Pancreas (tissue), 10 donors: ENCODE measurements around the gene OR6Q1. TPM values are rescaled to one million over a fixed set of nuclear protein-coding genes. Genes with fewer than 3 reads are reported as not detected.

ENCODE experiments used
- ATAC-seq, 4 donors: fragments of 200-7000 bp; cut with Tn5 transposase; one replicate each; pipeline versions ENCODE4 v1.8.0 to v1.9.1; 2020; ENCODE audit warnings: mild to moderate bottlenecking in 4 of 4, moderate library complexity in 4 of 4
- DNase-seq, 6 donors: peaks; one replicate each; pipeline ENCODE4 v3.0.0-alpha.2; 2020
- FAIRE-seq: peaks from 2 replicates; lab custom pipeline; 2012; peaks lifted over from hg19 to GRCh38; lab: Jason Lieb, UNC
- H3K27ac ChIP-seq, 4 donors: fragments of 200-600 bp; sonication (generic); 1 replicate in 3 of 4; 2 replicates in 1 of 4; pipeline versions ENCODE4 v1.5.0 to v1.8.0; 2020
- H3K27me3 ChIP-seq, 4 donors: fragments of 200-600 bp; one replicate each; pipeline ENCODE4 v1.8.0; 2021
- H3K36me3 ChIP-seq, 3 donors: fragments of 200-600 bp; sonication (generic) in 1 of 3; one replicate each; pipeline versions ENCODE4 v1.5.0 to v1.8.0; 2020 to 2021
- H3K4me1 ChIP-seq, 3 donors: fragments of 200-600 bp; one replicate each; pipeline ENCODE4 v1.8.0; 2021
- H3K4me3 ChIP-seq, 4 donors: fragments of 200-600 bp; sonication (generic) in 2 of 4; one replicate each; pipeline versions ENCODE4 v1.5.0 to v1.8.0; 2020 to 2021
- H3K9me3 ChIP-seq, 4 donors: fragments of 200-600 bp; one replicate each; pipeline ENCODE4 v1.8.0; 2021
- CTCF ChIP-seq, 4 donors: fragments of 200-600 bp; sonication (generic) in 3 of 4; IDR thresholded peaks; one replicate each; pipeline versions ENCODE4 v1.5.0 to v1.8.0; 2021; ENCODE audit warnings: antibody characterized with exemption in 4 of 4
- WGBS, 2 donors: extraction: QIAGEN DNeasy Blood & Tissue Kit; methylation state at CpG; one replicate each; pipeline ENCODE4 v1.1.7; 2013; 5-methylcytosine and 5-hydroxymethylcytosine counted together
- intact Hi-C, 3 donors: fragments of 100-400 bp; cut with DNase I; formaldehyde crosslinking; loops; one replicate each; pipeline versions ENCODE4 v1.11.1 to v1.14.2; 2022
- polyA plus RNA-seq, 2 donors: library from polyadenylated mRNA; stranded (reverse); fragments of 200-250 nt; gene quantifications; one replicate each; pipeline ENCODE4 v1.2.3, GENCODE V29; 2013
- total RNA-seq, 6 donors: library from RNA; stranded (reverse); fragmentation: NEBNext Ultra II Directional in 4 of 6; extraction: Animal tissue kit (Norgen Biotek cat#: 25700) in 4 of 6; gene quantifications; one replicate each; pipeline versions ENCODE4 v1.2.1 to v1.2.4, GENCODE V29; 2021 to 2023
- donor health status: healthy with polysubstance abuse.
- donor health status: DM: no; HTN: no; CAD: no; lungs with moderate emphysema.
- donor health status: DM: no; HTN: no; CAD: no.
- donor health status: control.
- donor health status: control.
- donor health status: Bipolar disorder and iron deficiency.
- donor health status: DM: yes; HTN: yes; CAD: no.
- donor health status: DM: no; HTN: no; CAD: no.
- donor health status: DM: no; HTN: no; CAD: no.
- donor health status: DM: yes; HTN: yes; CAD: no.

Gene OR6Q1
- total and polyA plus RNA-seq, 8 donors, result not detected

GRCh38 chr11:58011771-58012170, 19.0 kb upstream of the OR6Q1 start:
- H3K4me1 ChIP-seq, result no peaks in the 10 kb centered on the region
- intact Hi-C loops, result no loop called here
- ATAC-seq (no peak), FAIRE-seq (no peak), DNase-seq (no peak)
- no peak overlapping the region for H3K27ac ChIP-seq
- H3K27me3 ChIP-seq, result no peaks in the 10 kb centered on the region
- 49 to 61% methylated on average over 6 of the region's 6 CpGs for WGBS, 2 donors
- no peaks in the 10 kb centered on the region for H3K36me3 ChIP-seq
- H3K4me3 ChIP-seq, result no peak overlapping the region
- no peaks in the 10 kb centered on the region for H3K9me3 ChIP-seq
- TF ChIP-seq CTCF (IDR thresholded peaks at IDR 0.05), result no peak

GRCh38 chr11:58023435-58023931, 7.3 kb upstream of the OR6Q1 start, which contains the start of gene OR9Q1:
Gene OR9Q1, plus strand, starts transcription at chr11:58023881. Its CDS starts 155,564 bp downstream, at chr11:58179445.
- no peaks in the 10 kb centered on the region for H3K4me1 ChIP-seq
- ATAC-seq (no peak), DNase-seq (no peak), FAIRE-seq (no peak)
- H3K36me3 ChIP-seq, result no peaks in the 10 kb centered on the region
- no peak for TF ChIP-seq CTCF (IDR thresholded peaks at IDR 0.05)
- intact Hi-C loops, result no loop called here
- no peaks in the 10 kb centered on the region for H3K27me3 ChIP-seq
- H3K4me3 ChIP-seq, result no peak within 1 kb of the TSS
- H3K27ac ChIP-seq, result peak within 1 kb of the TSS in 2 of 4 donors; percentile 58 to 69
- H3K9me3 ChIP-seq, result no peaks in the 10 kb centered on the region
- WGBS, 2 donors, result 75% methylated on average over 5 of the region's 5 CpGs

GRCh38 chr11:58024601-58025091, 6.1 kb upstream of the OR6Q1 start:
- 19 to 24% methylated on average over 8 of the region's 8 CpGs for WGBS, 2 donors

GRCh38 chr11:58027341-58027740, 3.4 kb upstream of the OR6Q1 start:
- no peak for TF ChIP-seq CTCF (IDR thresholded peaks at IDR 0.05)
- WGBS, 2 donors, result 63 to 73% methylated on average over 4 of the region's 4 CpGs
- FAIRE-seq, result no peak
- Histone ChIP-seq H3K27ac (peak overlapping the region in 1 of 4 donors; percentile 53), H3K36me3 (no peaks in the 10 kb centered on the region), H3K27me3 (no peaks in the 10 kb centered on the region), H3K4me3 (no peak overlapping the region), H3K9me3 (no peaks in the 10 kb centered on the region), H3K4me1 (peaks cover 0 to 5% (median 0%) of the 10 kb centered on the region in 3 donors)
- DNase-seq, result no peak
- intact Hi-C loops, result no loop called here
- no peak for ATAC-seq

More at GRCh38 chr11:58024601-58025091, 6.1 kb upstream of the OR6Q1 start:
- no peak for FAIRE-seq
- intact Hi-C loops, result no loop called here
- H3K27me3 ChIP-seq, result no peaks in the 10 kb centered on the region
- no peak for TF ChIP-seq CTCF (IDR thresholded peaks at IDR 0.05)
- H3K4me3 ChIP-seq, result no peak overlapping the region
- no peaks in the 10 kb centered on the region for H3K9me3 ChIP-seq
- peak; percentile 48 to 71 (median 57) for DNase-seq
- H3K4me1 ChIP-seq, result peaks cover 0 to 5% (median 0%) of the 10 kb centered on the region in 3 donors
- peak overlapping the region in 2 of 4 donors; percentile 58 to 69 for H3K27ac ChIP-seq
- ATAC-seq, result peak; percentile 61 to 85 (median 82)
- H3K36me3 ChIP-seq, result no peaks in the 10 kb centered on the region
